Vagina (tissue), 2 donors: ENCODE data around the gene GPR85. TPM values are rescaled to one million over a fixed set of nuclear protein-coding genes. Genes with fewer than 3 reads are reported as not detected.

Source experiments
- DNase-seq, 2 donors: peaks; one replicate each; pipeline ENCODE4 v3.0.0-alpha.2; 2017; ENCODE audit errors: extremely low spot score in 2 of 2
- H3K27ac ChIP-seq: fragments of 200-600 bp; sonication (generic); one replicate; pipeline ENCODE4 v1.5.1; 2019
- H3K27me3 ChIP-seq: fragments of 200-600 bp; sonication (generic); one replicate; pipeline ENCODE4 v1.5.1; 2019
- H3K36me3 ChIP-seq, 2 donors: fragments of 200-600 bp; sonication (generic); one replicate each; pipeline ENCODE4 v1.5.1; 2017 to 2019
- H3K4me1 ChIP-seq: fragments of 200-600 bp; sonication (generic); one replicate; pipeline ENCODE4 v1.5.1; 2019
- H3K4me3 ChIP-seq, 2 donors: fragments of 200-600 bp; sonication (generic); 1 replicate in 1 of 2; 2 replicates in 1 of 2; pipeline ENCODE4 v1.5.1; 2016 to 2019
- H3K9me3 ChIP-seq: fragments of 200-600 bp; sonication (generic); one replicate; pipeline ENCODE4 v1.5.1; 2019
- POLR2A ChIP-seq, 2 donors: fragments of 450-650 bp; IDR thresholded peaks; one replicate each; pipeline ENCODE4 v1.6.1; 2017; ENCODE audit warnings: antibody characterized with exemption in 2 of 2, mild to moderate bottlenecking in 2 of 2, moderate library complexity in 2 of 2
- POLR2AphosphoS5 ChIP-seq, 2 donors: sonication (generic); formaldehyde crosslinking; IDR thresholded peaks; one replicate each; pipeline ENCODE4 v1.9.0; 2017; ENCODE audit warnings: antibody characterized with exemption in 2 of 2, mild to moderate bottlenecking in 2 of 2, low read depth in 1 of 2; ENCODE audit not compliant: insufficient read depth in 1 of 2
- intact Hi-C: fragments of 100-400 bp; cut with DNase I; formaldehyde crosslinking; loops from one replicate; pipeline ENCODE4 v1.15.1; 2023
- total RNA-seq: library from RNA; depleted of rRNA; stranded (reverse); fragments of >200 nt; gene quantifications from one replicate; pipeline ENCODE4 v1.2.3, GENCODE V29; 2016
- TF ChIP-seq, protein P1 (sequence below), 3 experiments: fragments of 450-650 bp in 2 of 3; fragments of 200-600 bp in 1 of 3; sonication (generic) in 1 of 3; IDR thresholded peaks; one replicate each; pipeline ENCODE4 v1.5.1; 2017 to 2019; ENCODE audit warnings: antibody characterized with exemption in 3 of 3, mild to moderate bottlenecking in 2 of 3, moderate library complexity in 2 of 3

The GPR85 gene
- total RNA-seq, 1 donor from 2014 or later, result not detected

DNA sequence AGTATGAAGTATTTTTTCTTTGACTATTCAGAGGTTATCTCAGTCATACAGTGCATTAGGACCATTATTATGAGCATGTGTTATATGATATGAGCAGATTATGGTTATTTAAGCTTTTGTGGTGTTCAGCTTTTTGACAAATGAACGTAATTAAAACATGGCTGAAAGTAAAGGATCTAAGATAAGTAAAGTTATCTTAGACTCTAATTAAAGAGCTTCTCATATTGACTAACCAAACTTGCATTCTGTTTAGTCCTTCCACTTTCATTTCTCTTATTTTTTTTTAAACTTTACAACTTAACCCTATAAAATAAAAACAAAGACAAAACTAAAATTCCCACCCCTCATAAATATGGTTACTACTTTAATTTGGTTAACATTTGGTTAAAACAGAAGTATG is 6.9 kb upstream of the GPR85 start:
- H3K4me1 ChIP-seq, result no peaks in the 10 kb centered on the region
- intact Hi-C loops, result no loop called here
- DNase-seq, result no peak
- H3K27ac ChIP-seq, result no peak overlapping the region
- no peaks in the 10 kb centered on the region for H3K9me3 ChIP-seq
- H3K27me3 ChIP-seq, result no peaks in the 10 kb centered on the region
- H3K4me3 ChIP-seq, result no peak overlapping the region
- TF ChIP-seq, protein P1, sequence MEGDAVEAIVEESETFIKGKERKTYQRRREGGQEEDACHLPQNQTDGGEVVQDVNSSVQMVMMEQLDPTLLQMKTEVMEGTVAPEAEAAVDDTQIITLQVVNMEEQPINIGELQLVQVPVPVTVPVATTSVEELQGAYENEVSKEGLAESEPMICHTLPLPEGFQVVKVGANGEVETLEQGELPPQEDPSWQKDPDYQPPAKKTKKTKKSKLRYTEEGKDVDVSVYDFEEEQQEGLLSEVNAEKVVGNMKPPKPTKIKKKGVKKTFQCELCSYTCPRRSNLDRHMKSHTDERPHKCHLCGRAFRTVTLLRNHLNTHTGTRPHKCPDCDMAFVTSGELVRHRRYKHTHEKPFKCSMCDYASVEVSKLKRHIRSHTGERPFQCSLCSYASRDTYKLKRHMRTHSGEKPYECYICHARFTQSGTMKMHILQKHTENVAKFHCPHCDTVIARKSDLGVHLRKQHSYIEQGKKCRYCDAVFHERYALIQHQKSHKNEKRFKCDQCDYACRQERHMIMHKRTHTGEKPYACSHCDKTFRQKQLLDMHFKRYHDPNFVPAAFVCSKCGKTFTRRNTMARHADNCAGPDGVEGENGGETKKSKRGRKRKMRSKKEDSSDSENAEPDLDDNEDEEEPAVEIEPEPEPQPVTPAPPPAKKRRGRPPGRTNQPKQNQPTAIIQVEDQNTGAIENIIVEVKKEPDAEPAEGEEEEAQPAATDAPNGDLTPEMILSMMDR (IDR thresholded peaks at IDR 0.05), result no peak
- TF ChIP-seq POLR2AphosphoS5 (IDR thresholded peaks at IDR 0.05; ENCODE audit: insufficient read depth in 1 of 2, low read depth in 1 of 2) (no peak), POLR2A (IDR thresholded peaks at IDR 0.05) (no peak)
- H3K36me3 ChIP-seq, result no peaks in the 10 kb centered on the region

DNA sequence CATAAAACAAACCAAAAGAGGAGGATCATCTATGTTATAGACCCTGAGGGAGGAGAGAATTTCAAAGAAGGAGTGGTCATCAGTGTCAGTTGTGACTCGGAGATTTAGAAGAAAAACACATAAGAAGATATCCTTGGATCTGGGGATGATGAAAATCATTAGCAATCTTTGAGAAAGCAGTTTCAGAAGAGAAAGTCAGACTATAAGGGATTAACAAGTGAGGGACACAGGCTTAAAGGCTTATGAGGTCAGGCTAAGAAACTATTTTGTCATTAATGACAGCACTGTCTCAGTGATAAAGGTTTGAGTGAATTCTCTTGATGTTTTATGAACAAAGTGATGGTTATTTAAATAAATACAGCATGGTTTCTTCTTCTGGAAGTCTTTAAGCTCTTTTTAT is 6.1 kb upstream of the GPR85 start:
- Histone ChIP-seq H3K36me3 (no peaks in the 10 kb centered on the region), H3K4me1 (no peaks in the 10 kb centered on the region), H3K27ac (no peak overlapping the region), H3K9me3 (no peaks in the 10 kb centered on the region), H3K27me3 (no peaks in the 10 kb centered on the region), H3K4me3 (no peak overlapping the region)
- DNase-seq, result no peak
- TF ChIP-seq POLR2A (IDR thresholded peaks at IDR 0.05) (no peak), POLR2AphosphoS5 (IDR thresholded peaks at IDR 0.05; ENCODE audit: insufficient read depth in 1 of 2, low read depth in 1 of 2) (no peak)
- TF ChIP-seq, protein P1 (IDR thresholded peaks at IDR 0.05), result no peak
- intact Hi-C loops, result no loop called here

DNA sequence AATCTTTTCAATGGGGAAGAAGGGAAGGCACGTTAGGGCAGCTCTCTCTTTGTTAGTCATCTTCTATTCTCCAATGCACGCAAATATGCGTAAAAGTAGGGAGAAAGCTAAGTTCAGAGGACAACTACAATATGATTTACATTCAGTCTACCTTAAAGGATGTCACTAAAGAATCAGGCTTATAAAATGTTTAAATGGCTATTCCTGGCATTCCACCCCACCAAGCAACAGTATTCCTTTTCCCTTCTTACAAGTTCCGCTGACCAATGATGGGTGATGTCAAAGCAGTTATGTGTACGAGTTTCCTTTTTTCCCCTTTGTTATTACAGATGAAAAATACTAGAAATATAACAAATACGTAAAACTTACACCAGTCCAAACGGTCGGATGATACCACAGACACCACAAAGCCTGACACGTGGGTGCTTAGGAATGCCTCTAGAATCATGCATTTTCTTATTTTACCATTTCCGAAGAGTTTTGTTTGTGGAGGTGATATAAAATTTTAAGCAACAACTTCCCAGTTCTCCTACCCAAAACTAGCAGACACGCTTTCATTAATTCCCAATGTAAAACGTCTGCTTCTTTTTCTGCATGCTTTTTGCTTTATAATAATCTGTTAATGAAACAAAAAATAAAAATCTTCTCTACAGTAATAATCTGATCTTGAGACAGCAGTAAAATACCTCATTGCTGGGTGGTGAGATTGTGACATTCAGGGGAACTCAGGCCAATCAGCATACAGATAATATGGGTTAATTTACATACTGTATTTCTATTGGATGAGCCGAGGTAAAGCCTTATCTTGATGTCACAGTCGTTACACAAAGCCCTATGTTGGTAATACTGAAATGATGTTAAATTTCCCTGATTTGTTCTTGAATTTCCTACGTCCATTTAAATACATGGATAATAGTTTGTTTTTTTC is 708 bp upstream of the GPR85 start:
- Histone ChIP-seq H3K36me3 (no peaks in the 10 kb centered on the region), H3K27ac (peak overlapping the region; percentile 16), H3K4me1 (no peaks in the 10 kb centered on the region), H3K27me3 (no peaks in the 10 kb centered on the region), H3K4me3 (peak overlapping the region; percentile 52 to 54), H3K9me3 (no peaks in the 10 kb centered on the region)
- no peak for DNase-seq
- TF ChIP-seq POLR2AphosphoS5 (IDR thresholded peaks at IDR 0.05; ENCODE audit: insufficient read depth in 1 of 2, low read depth in 1 of 2), result peak in 1 of 2 donors; percentile 12
- TF ChIP-seq, protein P1 (IDR thresholded peaks at IDR 0.05), result no peak
- intact Hi-C loops, result no loop called here

DNA sequence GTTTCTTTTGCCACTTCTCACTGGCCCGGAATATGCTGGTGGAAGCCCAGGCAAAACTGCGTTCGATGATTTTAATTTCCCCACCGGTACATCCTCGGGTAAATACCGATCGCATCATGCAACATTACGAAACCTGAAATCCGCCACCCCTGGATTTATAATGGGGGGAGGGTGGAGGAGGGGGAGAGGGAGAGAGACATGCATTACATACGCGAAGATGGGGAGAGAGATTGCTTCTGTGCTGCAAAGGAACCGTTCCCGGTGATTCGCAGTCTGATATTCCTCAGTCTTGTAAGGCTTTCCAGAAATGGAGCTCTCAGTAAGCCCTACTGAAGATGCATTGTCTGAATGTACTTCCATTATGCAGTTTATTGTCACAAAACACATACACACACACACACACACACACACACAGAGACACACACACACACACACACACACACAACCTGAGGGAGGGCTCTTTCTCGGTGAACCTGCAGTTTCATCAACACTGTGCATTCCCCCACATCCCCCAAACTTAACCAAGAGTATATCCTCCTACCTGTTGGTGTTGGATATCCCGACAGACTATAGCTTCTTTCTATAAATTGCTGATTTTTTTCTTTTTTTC is 741 bp downstream of the GPR85 start:
- H3K27ac ChIP-seq, result no peak overlapping the region
- TF ChIP-seq, protein P1 (IDR thresholded peaks at IDR 0.05), result no peak
- no peak for TF ChIP-seq POLR2A (IDR thresholded peaks at IDR 0.05)
- H3K4me1 ChIP-seq, result no peaks in the 10 kb centered on the region
- no peaks in the 10 kb centered on the region for H3K36me3 ChIP-seq
- intact Hi-C loops, result no loop called here
- no peaks in the 10 kb centered on the region for H3K9me3 ChIP-seq
- DNase-seq, result no peak
- no peaks in the 10 kb centered on the region for H3K27me3 ChIP-seq
- H3K4me3 ChIP-seq, result peak overlapping the region; percentile 14 to 52
